DOHH2 (cell line): ENCODE measurements around the gene LRP10.

ENCODE experiments used
- EZH2phosphoT487 ChIP-seq: fragments of 200-600 bp; sonication (generic); IDR thresholded peaks from 2 replicates; pipeline ENCODE4 v1.6.1; 2017; ENCODE audit warnings: borderline replicate concordance, mild to moderate bottlenecking, antibody characterized with exemption, low read length, moderate library complexity, mixed read lengths
- TF ChIP-seq, protein P1 (sequence below): fragments of 200-600 bp; sonication (generic); IDR thresholded peaks from one replicate; pipeline ENCODE4 v1.5.1; 2014; ENCODE audit warnings: antibody characterized with exemption, mild to moderate bottlenecking, low read depth, low read length; ENCODE audit not compliant: poor library complexity, severe bottlenecking

GRCh38 chr14:22871224-22872032 lies at the start of gene LRP10:
- TF ChIP-seq, protein P1, sequence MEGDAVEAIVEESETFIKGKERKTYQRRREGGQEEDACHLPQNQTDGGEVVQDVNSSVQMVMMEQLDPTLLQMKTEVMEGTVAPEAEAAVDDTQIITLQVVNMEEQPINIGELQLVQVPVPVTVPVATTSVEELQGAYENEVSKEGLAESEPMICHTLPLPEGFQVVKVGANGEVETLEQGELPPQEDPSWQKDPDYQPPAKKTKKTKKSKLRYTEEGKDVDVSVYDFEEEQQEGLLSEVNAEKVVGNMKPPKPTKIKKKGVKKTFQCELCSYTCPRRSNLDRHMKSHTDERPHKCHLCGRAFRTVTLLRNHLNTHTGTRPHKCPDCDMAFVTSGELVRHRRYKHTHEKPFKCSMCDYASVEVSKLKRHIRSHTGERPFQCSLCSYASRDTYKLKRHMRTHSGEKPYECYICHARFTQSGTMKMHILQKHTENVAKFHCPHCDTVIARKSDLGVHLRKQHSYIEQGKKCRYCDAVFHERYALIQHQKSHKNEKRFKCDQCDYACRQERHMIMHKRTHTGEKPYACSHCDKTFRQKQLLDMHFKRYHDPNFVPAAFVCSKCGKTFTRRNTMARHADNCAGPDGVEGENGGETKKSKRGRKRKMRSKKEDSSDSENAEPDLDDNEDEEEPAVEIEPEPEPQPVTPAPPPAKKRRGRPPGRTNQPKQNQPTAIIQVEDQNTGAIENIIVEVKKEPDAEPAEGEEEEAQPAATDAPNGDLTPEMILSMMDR: peak; percentile 23
- no peak for TF ChIP-seq EZH2phosphoT487
